Keratinocyte (primary cell): ENCODE results near the gene ODAD2. TPM values are rescaled to one million over a fixed set of nuclear protein-coding genes. Genes with fewer than 3 reads are reported as not detected.

Experiments used
- DNase-seq: peaks from one replicate; pipeline ENCODE4 v3.0.0-alpha.2; 2011; ENCODE audit warnings: low read depth, missing footprints, low spot score
- FAIRE-seq: peaks from 2 replicates; lab custom pipeline; 2011; peaks lifted over from hg19 to GRCh38; lab: Jason Lieb, UNC
- H2AFZ ChIP-seq: 2 replicates; pipeline ENCODE4 v1.6.0; 2012; ENCODE audit warnings: low read length, control low read depth, inconsistent platforms; ENCODE audit not compliant: control insufficient read depth
- H3K27ac ChIP-seq: 2 replicates; pipeline ENCODE4 v1.5.1; 2011; ENCODE audit warnings: low read length; ENCODE audit not compliant: control insufficient read depth, insufficient read depth
- H3K27me3 ChIP-seq: 3 replicates; pipeline ENCODE4 v1.6.0; 2011; ENCODE audit warnings: low read length; ENCODE audit not compliant: control insufficient read depth, insufficient read depth; ENCODE audit errors: extremely low read depth
- H3K36me3 ChIP-seq, 2 experiments: 2 replicates in 1 of 2; 3 replicates in 1 of 2; pipeline ENCODE4 v1.5.1; 2011; ENCODE audit warnings: low read length in 2 of 2, mild to moderate bottlenecking in 1 of 2; ENCODE audit not compliant: control insufficient read depth in 2 of 2, insufficient read depth in 2 of 2; ENCODE audit errors: extremely low read depth in 1 of 2
- H3K4me1 ChIP-seq: 3 replicates; pipeline ENCODE4 v1.5.1; 2011; ENCODE audit warnings: low read length; ENCODE audit not compliant: control insufficient read depth, insufficient read depth; ENCODE audit errors: extremely low read depth
- H3K4me2 ChIP-seq: 3 replicates; pipeline ENCODE4 v1.6.0; 2011; ENCODE audit warnings: low read depth, low read length; ENCODE audit not compliant: control insufficient read depth, insufficient read depth; ENCODE audit errors: extremely low read depth
- H3K4me3 ChIP-seq, 3 experiments: fragments of 200-600 bp in 1 of 3; sonication (generic) in 1 of 3; 2 replicates in 2 of 3; 3 replicates in 1 of 3; pipeline ENCODE4 v1.5.1; 2011 to 2016; ENCODE audit warnings: low read length in 3 of 3, mild to moderate bottlenecking in 3 of 3, control low read depth in 2 of 3, inconsistent platforms in 1 of 3, low read depth in 1 of 3, mixed read lengths in 1 of 3, mixed run types in 1 of 3, moderate library complexity in 1 of 3; ENCODE audit not compliant: control insufficient read depth in 2 of 3, insufficient read depth in 2 of 3; ENCODE audit errors: extremely low read depth in 1 of 3
- H3K79me2 ChIP-seq: 2 replicates; pipeline ENCODE4 v1.6.0; 2012; ENCODE audit warnings: low read length; ENCODE audit not compliant: control insufficient read depth, insufficient read depth
- H3K9ac ChIP-seq: 3 replicates; pipeline ENCODE4 v1.6.0; 2011; ENCODE audit warnings: low read length; ENCODE audit not compliant: control insufficient read depth, insufficient read depth; ENCODE audit errors: extremely low read depth
- H3K9me1 ChIP-seq: 3 replicates; pipeline ENCODE4 v1.6.0; 2011; ENCODE audit warnings: low read length; ENCODE audit not compliant: control insufficient read depth, insufficient read depth; ENCODE audit errors: extremely low read depth
- H3K9me3 ChIP-seq: 2 replicates; pipeline ENCODE4 v1.5.1; 2012; ENCODE audit warnings: low read depth, low read length; ENCODE audit not compliant: control insufficient read depth
- H4K20me1 ChIP-seq: 3 replicates; pipeline ENCODE4 v1.6.0; 2011; ENCODE audit warnings: low read length; ENCODE audit not compliant: control insufficient read depth, insufficient read depth; ENCODE audit errors: extremely low read depth
- EZH2 ChIP-seq: IDR thresholded peaks from one replicate; pipeline ENCODE4 v1.6.1; 2012; ENCODE audit warnings: inconsistent platforms, mild to moderate bottlenecking, low read length, moderate library complexity
- dilution Hi-C: fragments of 300-500 bp; cut with MboI; formaldehyde crosslinking; loops from one replicate; pipeline ENCODE4 v1.7.0; 2020; ENCODE audit warnings: low sequenced_read_pairs; ENCODE audit not compliant: extremely low pct_ligation_motif_present
- polyA plus RNA-seq, 5 experiments: library from polyadenylated mRNA; depleted of rRNA in 3 of 5; stranded (reverse) in 3 of 5; stranded (forward) in 1 of 5; unstranded in 1 of 5; fragments of >200 nt; gene quantifications; 1 replicate in 1 of 5; 2 replicates in 3 of 5; 3 replicates in 1 of 5; pipeline versions ENCODE4 v1.2.1 to v1.2.3, GENCODE V29; 2011 to 2012; ENCODE audit warnings: missing spikeins in 2 of 5, low read depth in 1 of 5, low replicate concordance in 1 of 5
- TF ChIP-seq, protein P1 (sequence below), 3 experiments: IDR thresholded peaks in 1 of 3; conservative IDR thresholded peaks in 1 of 3; optimal IDR thresholded peaks in 1 of 3; 2 replicates in 2 of 3; 3 replicates in 1 of 3; pipeline versions ENCODE3 to v1.5.1; 2011; ENCODE audit warnings: low read length in 3 of 3, mild to moderate bottlenecking in 3 of 3, moderate library complexity in 2 of 3, control low read depth in 1 of 3, inconsistent platforms in 1 of 3; ENCODE audit not compliant: insufficient read depth in 2 of 3; ENCODE audit errors: extremely low read depth in 1 of 3

The ODAD2 gene
- polyA plus RNA-seq, 1 donor (not counting 4 experiments of a cell fraction or from before 2014, with no cell fraction given) = not detected

DNA sequence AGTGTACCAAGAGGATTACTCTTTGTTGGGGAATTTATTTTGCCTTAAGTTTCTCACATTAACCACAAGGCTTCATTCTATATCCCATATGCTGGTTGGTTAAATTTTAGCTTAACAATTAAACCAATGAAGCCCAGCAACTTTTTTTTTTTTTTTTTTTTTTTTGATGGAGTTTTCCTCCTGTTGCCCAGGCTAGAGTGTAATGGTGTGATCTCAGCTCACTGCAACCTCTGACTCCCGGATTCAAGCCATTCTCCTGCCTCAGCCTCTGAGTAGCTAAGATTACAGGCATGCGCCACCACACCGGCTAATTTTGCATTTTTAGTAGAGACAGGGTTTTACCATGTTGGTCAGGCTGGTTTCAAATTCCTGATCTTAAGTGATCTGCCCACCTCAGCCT, 178.2 kb downstream of the ODAD2 start:
- Histone ChIP-seq H3K9ac (no peak overlapping the region), H3K27ac (no peak overlapping the region), H3K9me3 (no peaks in the 10 kb centered on the region), H3K4me2 (no peak overlapping the region), H3K36me3 (no peaks in the 10 kb centered on the region), H3K4me3 (no peak overlapping the region), H3K79me2 (no peaks in the 10 kb centered on the region), H4K20me1 (no peaks in the 10 kb centered on the region), H3K27me3 (no peaks in the 10 kb centered on the region), H3K4me1 (no peaks in the 10 kb centered on the region), H2AFZ (no peak overlapping the region), H3K9me1 (no peaks in the 10 kb centered on the region)
- dilution Hi-C loops = no loop called here
- no peak for TF ChIP-seq EZH2
- TF ChIP-seq, protein P1, sequence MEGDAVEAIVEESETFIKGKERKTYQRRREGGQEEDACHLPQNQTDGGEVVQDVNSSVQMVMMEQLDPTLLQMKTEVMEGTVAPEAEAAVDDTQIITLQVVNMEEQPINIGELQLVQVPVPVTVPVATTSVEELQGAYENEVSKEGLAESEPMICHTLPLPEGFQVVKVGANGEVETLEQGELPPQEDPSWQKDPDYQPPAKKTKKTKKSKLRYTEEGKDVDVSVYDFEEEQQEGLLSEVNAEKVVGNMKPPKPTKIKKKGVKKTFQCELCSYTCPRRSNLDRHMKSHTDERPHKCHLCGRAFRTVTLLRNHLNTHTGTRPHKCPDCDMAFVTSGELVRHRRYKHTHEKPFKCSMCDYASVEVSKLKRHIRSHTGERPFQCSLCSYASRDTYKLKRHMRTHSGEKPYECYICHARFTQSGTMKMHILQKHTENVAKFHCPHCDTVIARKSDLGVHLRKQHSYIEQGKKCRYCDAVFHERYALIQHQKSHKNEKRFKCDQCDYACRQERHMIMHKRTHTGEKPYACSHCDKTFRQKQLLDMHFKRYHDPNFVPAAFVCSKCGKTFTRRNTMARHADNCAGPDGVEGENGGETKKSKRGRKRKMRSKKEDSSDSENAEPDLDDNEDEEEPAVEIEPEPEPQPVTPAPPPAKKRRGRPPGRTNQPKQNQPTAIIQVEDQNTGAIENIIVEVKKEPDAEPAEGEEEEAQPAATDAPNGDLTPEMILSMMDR (optimal IDR thresholded peaks at IDR 0.05 in 1 of 3, IDR thresholded peaks at IDR 0.05 in 1 of 3, conservative IDR thresholded peaks at IDR 0.05 in 1 of 3; ENCODE audit: extremely low read depth in 1 of 3, insufficient read depth in 2 of 3, low read length in 3 of 3) = no peak
- FAIRE-seq = no peak
- DNase-seq = no peak

DNA sequence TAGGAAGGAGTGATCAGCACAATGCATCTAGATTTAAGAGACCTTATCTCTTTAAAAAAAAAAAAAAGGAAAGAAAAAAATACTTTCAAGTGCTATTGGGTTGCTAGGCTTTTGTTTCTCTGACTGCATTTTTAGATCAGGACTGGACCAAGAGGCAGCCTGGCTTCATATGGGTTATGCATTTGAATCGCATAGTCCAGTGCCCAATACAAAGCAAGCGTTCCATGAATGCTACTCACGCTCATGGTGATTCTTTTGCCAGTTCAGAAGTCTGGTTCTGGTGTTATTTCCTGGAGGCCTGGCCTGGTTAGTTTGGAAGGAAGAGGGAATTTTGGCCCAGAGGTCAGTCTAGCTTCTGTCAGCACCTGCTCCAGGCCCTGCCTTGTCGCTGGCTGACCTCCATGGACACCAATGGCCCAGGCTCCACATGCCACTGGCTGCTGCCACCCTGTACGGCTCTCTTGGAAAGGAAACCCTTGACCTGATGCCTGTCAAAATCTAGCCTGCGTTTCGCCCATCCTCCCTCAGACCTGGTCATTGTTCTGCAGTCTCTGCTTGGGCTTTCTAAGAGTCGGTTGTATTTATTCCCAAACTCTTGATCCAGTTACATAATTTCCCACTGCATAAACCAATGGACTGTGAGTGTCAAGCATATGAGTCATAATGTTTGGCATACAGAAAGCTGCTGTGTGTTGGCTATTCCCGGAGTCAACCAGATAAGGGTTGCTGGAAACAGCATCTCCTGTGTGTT, 178.9 kb downstream of the ODAD2 start:
- FAIRE-seq = no peak

More for the DNA sequence above, 178.9 kb downstream of the ODAD2 start:
- Histone ChIP-seq H3K9me1 (no peaks in the 10 kb centered on the region), H3K4me1 (no peaks in the 10 kb centered on the region), H2AFZ (no peak overlapping the region), H3K4me2 (no peak overlapping the region), H3K9me3 (no peaks in the 10 kb centered on the region), H3K79me2 (no peaks in the 10 kb centered on the region), H3K9ac (no peak overlapping the region), H3K36me3 (no peaks in the 10 kb centered on the region), H3K27ac (no peak overlapping the region), H4K20me1 (no peaks in the 10 kb centered on the region), H3K27me3 (no peaks in the 10 kb centered on the region), H3K4me3 (no peak overlapping the region)
- dilution Hi-C loops = no loop called here
- no peak for DNase-seq
- TF ChIP-seq, protein P1 (optimal IDR thresholded peaks at IDR 0.05 in 1 of 3, IDR thresholded peaks at IDR 0.05 in 1 of 3, conservative IDR thresholded peaks at IDR 0.05 in 1 of 3; ENCODE audit: extremely low read depth in 1 of 3, insufficient read depth in 2 of 3, low read length in 3 of 3) = no peak
- TF ChIP-seq EZH2 = no peak
